PC-3 (cell line): ENCODE results near the gene GALNT11. TPM values are rescaled to one million over a fixed set of nuclear protein-coding genes. Genes with fewer than 3 reads are reported as not detected.

Source experiments
- ATAC-seq: fragments of 200-7000 bp; cut with Tn5 transposase; 2 replicates; pipeline ENCODE4 v1.9.1; 2020; ENCODE audit warnings: mild to moderate bottlenecking, moderate library complexity
- BruUV-seq: library from RNA; stranded (reverse); fragments of 400-500 nt; replicated peaks from 2 replicates; lab custom pipeline; 2021; lab: Mats Ljungman, UMichigan
- CTCF ChIA-PET: fragments of 300-600 bp; sonication (Branson Sonifier 250); formaldehyde crosslinking; loops from one replicate; lab custom pipeline; 2022; ENCODE audit warnings: antibody characterized with exemption; lab: Charles Lee
- POLR2A ChIA-PET: fragments of 300-600 bp; sonication (Branson Sonifier 250); formaldehyde crosslinking; loops from one replicate; lab custom pipeline; 2022; ENCODE audit warnings: antibody characterized with exemption; ENCODE audit not compliant: unreplicated experiment; lab: Charles Lee
- DNase-seq: peaks from one replicate; pipeline ENCODE4 v3.0.0-alpha.2; 2015
- H2AFZ ChIP-seq: fragments of 300-600 bp; sonication (generic); 2 replicates; pipeline ENCODE4 v1.6.0; 2016; ENCODE audit warnings: antibody characterized with exemption, low read length
- H3F3A ChIP-seq: fragments of 300-600 bp; sonication (generic); one replicate; pipeline ENCODE4 v1.6.0; 2017; ENCODE audit warnings: antibody characterized with exemption, low read length, control low read depth, mild to moderate bottlenecking; ENCODE audit not compliant: unreplicated experiment
- H3K27ac ChIP-seq: fragments of 300-600 bp; sonication (generic); 2 replicates; pipeline ENCODE4 v1.5.1; 2016; ENCODE audit warnings: mild to moderate bottlenecking, low read length
- H3K27me3 ChIP-seq: fragments of 300-600 bp; sonication (generic); 2 replicates; pipeline ENCODE4 v1.6.1; 2016; ENCODE audit warnings: low read length, mixed read lengths
- H3K36me3 ChIP-seq: fragments of 300-600 bp; sonication (generic); 2 replicates; pipeline ENCODE4 v1.6.1; 2016; ENCODE audit warnings: low read depth, mixed run types, low read length, mixed read lengths
- H3K4me1 ChIP-seq: fragments of 300-600 bp; sonication (generic); 2 replicates; pipeline ENCODE4 v1.5.1; 2016; ENCODE audit warnings: low read length; ENCODE audit not compliant: insufficient read depth
- H3K4me2 ChIP-seq: fragments of 300-600 bp; sonication (generic); 2 replicates; pipeline ENCODE4 v1.6.0; 2016; ENCODE audit warnings: low read length
- H3K4me3 ChIP-seq: fragments of 300-600 bp; sonication (generic); 2 replicates; pipeline ENCODE4 v1.5.1; 2016; ENCODE audit warnings: mild to moderate bottlenecking, low read length, mixed read lengths
- H3K79me2 ChIP-seq: fragments of 300-600 bp; sonication (generic); 2 replicates; pipeline ENCODE4 v1.6.1; 2017; ENCODE audit warnings: low read length, mixed read lengths
- H3K9ac ChIP-seq: fragments of 300-600 bp; sonication (generic); 2 replicates; pipeline ENCODE4 v1.6.0; 2016; ENCODE audit warnings: mild to moderate bottlenecking, low read length
- H3K9me2 ChIP-seq: fragments of 300-600 bp; sonication (generic); replicated peaks from 2 replicates; pipeline ENCODE4 v1.6.1; 2016; ENCODE audit warnings: mixed run types, low read length, mixed read lengths
- H3K9me3 ChIP-seq: fragments of 300-600 bp; sonication (generic); 2 replicates; pipeline ENCODE4 v1.6.1; 2016; ENCODE audit warnings: low read length, mixed read lengths
- H4K20me1 ChIP-seq: fragments of 300-600 bp; sonication (generic); 2 replicates; pipeline ENCODE4 v1.6.1; 2016; ENCODE audit warnings: low read length, mixed read lengths
- CTCF ChIP-seq: fragments of 300-600 bp; sonication (generic); conservative IDR thresholded peaks from 2 replicates; pipeline ENCODE4 v1.5.1; 2017; ENCODE audit warnings: antibody characterized with exemption, low read depth, mild to moderate bottlenecking, low read length
- EZH2 ChIP-seq: fragments of 300-600 bp; sonication (generic); IDR thresholded peaks from one replicate; pipeline ENCODE4 v1.6.1; 2017; ENCODE audit warnings: antibody characterized with exemption, mild to moderate bottlenecking, low read length; ENCODE audit not compliant: unreplicated experiment
- EZH2phosphoT487 ChIP-seq: fragments of 300-600 bp; sonication (generic); IDR thresholded peaks from 2 replicates; pipeline ENCODE4 v1.6.1; 2018; ENCODE audit warnings: mild to moderate bottlenecking, antibody characterized with exemption, low read length, borderline replicate concordance
- intact Hi-C: fragments of 100-400 bp; cut with micrococcal nuclease; formaldehyde crosslinking; loops from 2 replicates; pipeline ENCODE4 v1.9.0; 2023
- total RNA-seq: library from RNA; depleted of rRNA; stranded (reverse); fragments of >200 nt; gene quantifications from 2 replicates; pipeline ENCODE4 v1.2.3, GENCODE V29; 2014

The GALNT11 gene
- total RNA-seq, 1 experiment from 2014 or later = 19.5 TPM

- no peaks in the 10 kb centered on the region for H3F3A ChIP-seq
- ChIA-PET CTCF (no interaction called here), POLR2A (no interaction called here)
- intact Hi-C loops = no loop called here
- ATAC-seq (no peak), DNase-seq (no peak)
- H3K27ac ChIP-seq = no peak overlapping the region
- no peak overlapping the region for H2AFZ ChIP-seq
- no peak overlapping the region for H3K4me2 ChIP-seq
- no peak overlapping the region for H3K4me3 ChIP-seq
- H3K79me2 ChIP-seq = no peaks in the 10 kb centered on the region
- H3K36me3 ChIP-seq = no peaks in the 10 kb centered on the region
- no peak for TF ChIP-seq CTCF
- no peak for TF ChIP-seq EZH2
- no peak for TF ChIP-seq EZH2phosphoT487
- H3K4me1 ChIP-seq = no peaks in the 10 kb centered on the region
- no TSS peak for BruUV-seq
- no peaks in the 10 kb centered on the region for H3K27me3 ChIP-seq
- H3K9me3 ChIP-seq = no peaks in the 10 kb centered on the region
- H3K9me2 ChIP-seq = no peaks in the 10 kb centered on the region
- no peaks in the 10 kb centered on the region for H4K20me1 ChIP-seq
- H3K9ac ChIP-seq = no peak overlapping the region
Observed at GRCh38 chr7:151981223-151981622, 44.3 kb upstream of the GALNT11 start.

GRCh38 chr7:151982806-151983205 is 42.7 kb upstream of the GALNT11 start:
- intact Hi-C loops = no loop called here
- BruUV-seq = no TSS peak
- Histone ChIP-seq H3K9ac (no peak overlapping the region), H3K4me3 (no peak overlapping the region), H3K9me3 (no peaks in the 10 kb centered on the region), H3K9me2 (no peaks in the 10 kb centered on the region), H3F3A (no peaks in the 10 kb centered on the region), H3K4me2 (no peak overlapping the region), H3K79me2 (no peaks in the 10 kb centered on the region), H4K20me1 (no peaks in the 10 kb centered on the region), H3K27me3 (no peaks in the 10 kb centered on the region), H3K27ac (no peak overlapping the region), H2AFZ (no peak overlapping the region), H3K36me3 (no peaks in the 10 kb centered on the region), H3K4me1 (no peaks in the 10 kb centered on the region)
- POLR2A ChIA-PET = no interaction called here
- no peak for ATAC-seq
- DNase-seq = no peak
- CTCF ChIA-PET = no interaction called here
- no peak for TF ChIP-seq EZH2
- no peak for TF ChIP-seq EZH2phosphoT487
- TF ChIP-seq CTCF = no peak

GRCh38 chr7:151984612-151985011 is 40.9 kb upstream of the GALNT11 start:
- Histone ChIP-seq H2AFZ (no peak overlapping the region), H3K79me2 (no peaks in the 10 kb centered on the region), H4K20me1 (no peaks in the 10 kb centered on the region), H3K36me3 (no peaks in the 10 kb centered on the region), H3K4me3 (no peak overlapping the region), H3K9ac (no peak overlapping the region), H3K9me2 (no peaks in the 10 kb centered on the region), H3K27ac (no peak overlapping the region), H3F3A (no peaks in the 10 kb centered on the region), H3K4me2 (no peak overlapping the region), H3K9me3 (no peaks in the 10 kb centered on the region), H3K27me3 (no peaks in the 10 kb centered on the region), H3K4me1 (no peaks in the 10 kb centered on the region)
- ChIA-PET CTCF (interaction anchor here (0.5 kb wide), 1 partner anchor 44 kb away, joined by 3 read pairs; no protein-coding TSS in a partner anchor), POLR2A (no interaction called here)
- no peak for ATAC-seq
- no TSS peak for BruUV-seq
- intact Hi-C loops = no loop called here
- no peak for DNase-seq
- TF ChIP-seq CTCF (no peak), EZH2 (no peak), EZH2phosphoT487 (no peak)
